ENCODE measurements around the gene SLC33A1.
"Not testable (repeated sequence)": the region's sequence is repeated elsewhere in the genome, so short reads cannot be mapped to it uniquely, and the experiment has no call there.

SLC33A1 gene

GRCh38 chr3:155863072-155863784, 9.0 kb upstream of the SLC33A1 start:
- DNase-seq (ENCODE audit: extremely low spot score, insufficient read length, low read depth), result no peak
- no peak for FAIRE-seq

DNA sequence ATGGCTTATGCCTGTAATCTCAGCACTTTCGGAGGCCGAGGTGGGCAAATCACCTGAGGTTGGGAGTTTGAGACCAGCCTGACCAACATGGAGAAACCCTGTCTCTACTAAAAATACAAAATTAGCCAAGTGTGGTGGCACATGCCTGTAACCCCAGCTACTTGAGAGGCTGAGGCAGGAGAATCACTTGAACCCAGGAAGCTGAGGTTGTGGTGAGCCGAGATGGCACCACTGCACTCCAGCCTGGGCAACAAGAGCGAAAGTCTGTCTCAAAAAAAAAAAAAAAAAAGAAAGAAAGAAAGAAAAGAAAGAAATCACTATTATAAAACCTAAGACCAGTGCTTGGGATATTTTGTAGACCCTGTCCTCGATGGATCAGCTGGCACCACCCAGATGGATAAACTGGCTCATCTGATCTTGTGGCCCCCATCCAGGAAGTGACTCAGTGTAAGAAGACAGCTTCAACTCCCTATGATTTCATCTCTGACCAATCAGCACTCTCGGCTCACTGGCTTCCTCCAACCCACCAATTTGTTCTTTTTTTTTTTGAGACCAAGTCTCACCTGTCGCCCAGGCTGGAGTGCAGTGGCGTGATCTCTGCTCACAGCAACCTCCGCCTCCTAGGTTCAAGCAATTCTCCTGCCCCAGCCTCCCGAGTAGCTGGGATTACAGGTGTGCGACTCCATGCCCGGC, 8.2 kb upstream of the SLC33A1 start:
- DNase-seq (ENCODE audit: extremely low spot score, insufficient read length, low read depth); FAIRE-seq: not testable (repeated sequence)

GRCh38 chr3:155861476-155862183, 7.4 kb upstream of the SLC33A1 start:
- no peak for DNase-seq (ENCODE audit: extremely low spot score, insufficient read length, low read depth)

GRCh38 chr3:155860424-155860823, 6.2 kb upstream of the SLC33A1 start:
- FAIRE-seq, result not testable (repeated sequence)

More at GRCh38 chr3:155861476-155862183, 7.4 kb upstream of the SLC33A1 start:
- no peak for FAIRE-seq

DNA sequence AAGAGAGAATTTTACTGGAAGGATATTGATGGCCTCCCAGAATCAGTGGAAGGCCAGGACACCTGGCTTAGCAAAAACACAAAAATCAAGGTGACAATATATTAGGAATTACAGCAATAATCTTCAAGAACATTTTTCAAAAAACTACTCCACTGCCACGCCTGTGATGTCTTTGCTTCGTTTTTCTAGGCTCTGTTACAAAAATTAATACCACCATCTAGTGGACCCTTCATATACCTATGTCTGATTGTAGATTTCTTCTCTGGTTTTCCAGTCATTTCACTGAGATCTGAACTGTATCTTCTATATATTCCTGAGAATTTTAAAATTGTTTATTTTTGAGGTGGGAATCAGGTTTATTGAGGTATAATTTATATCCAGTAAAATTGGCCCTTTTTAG, 5.6 kb upstream of the SLC33A1 start:
- no peak for FAIRE-seq

More at GRCh38 chr3:155860424-155860823, 6.2 kb upstream of the SLC33A1 start:
- not testable (repeated sequence) for DNase-seq (ENCODE audit: extremely low spot score, insufficient read length, low read depth)

DNA sequence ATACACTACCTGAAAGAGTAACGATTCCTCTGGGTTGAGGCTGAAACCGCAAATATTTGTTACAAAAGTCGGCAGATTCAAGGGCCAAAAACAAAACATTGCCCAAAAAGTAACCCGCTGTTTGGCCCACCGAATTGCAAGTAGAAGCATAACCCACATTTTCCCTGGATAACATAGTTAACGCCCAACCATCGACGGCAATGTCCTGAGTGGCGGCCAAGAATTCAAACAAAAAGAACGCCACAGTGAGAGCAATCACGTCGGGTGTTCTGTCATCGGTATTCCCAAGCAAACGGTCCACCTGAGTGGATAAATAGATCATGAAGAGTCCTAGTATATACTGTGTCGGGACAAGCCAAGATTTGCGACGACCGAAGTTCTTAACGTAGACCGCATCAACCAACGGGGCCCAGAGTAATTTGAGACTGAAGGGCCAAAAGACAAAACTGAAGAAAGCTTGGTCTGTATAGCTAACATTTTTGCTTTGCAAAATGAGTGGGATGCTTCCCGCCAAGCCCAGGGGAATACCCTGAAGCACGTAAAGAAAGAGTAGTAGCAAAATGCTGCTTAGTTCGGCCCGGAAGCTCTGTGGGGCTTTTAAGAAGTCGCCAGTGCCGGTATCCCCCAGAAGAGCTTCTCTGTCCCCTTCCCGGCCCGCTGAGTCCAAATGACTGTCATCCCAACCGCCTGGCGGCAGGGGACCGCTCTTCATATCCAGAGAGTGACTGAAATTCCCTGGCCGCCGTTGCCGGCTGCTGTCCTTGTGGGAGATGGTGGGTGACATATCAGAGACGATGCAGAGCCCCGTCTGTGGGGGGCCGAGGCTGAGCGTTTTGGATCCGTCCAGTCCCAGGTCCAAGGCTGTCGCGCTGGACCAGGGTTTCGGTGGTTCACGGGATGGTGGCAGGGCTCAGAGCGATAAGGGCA, 750 bp downstream of the SLC33A1 start:
- DNase-seq (ENCODE audit: extremely low spot score, insufficient read length, low read depth) (no peak), FAIRE-seq (no peak)

More for the DNA sequence above, 5.6 kb upstream of the SLC33A1 start:
- no peak for DNase-seq (ENCODE audit: extremely low spot score, insufficient read length, low read depth)

DNA sequence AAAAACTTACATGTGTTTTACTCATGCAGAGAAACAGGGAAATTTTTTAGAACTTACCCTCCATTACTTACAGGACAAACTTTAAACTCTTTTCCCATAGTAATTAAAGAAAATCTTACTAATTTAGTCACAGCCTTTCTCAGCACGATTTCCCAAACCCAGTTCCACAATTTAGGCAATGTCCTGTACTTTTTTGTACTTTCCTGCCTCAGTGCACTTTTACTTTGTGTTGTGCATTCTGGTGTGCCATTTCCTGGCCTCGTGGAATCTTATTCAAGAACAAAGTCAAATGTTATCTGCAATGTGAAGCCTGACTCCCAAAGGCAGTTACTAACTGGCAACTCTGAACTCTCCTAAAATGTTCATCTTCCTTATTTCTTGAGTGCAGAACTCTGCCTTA, 1.9 kb downstream of the SLC33A1 start:
- DNase-seq (ENCODE audit: extremely low spot score, insufficient read length, low read depth) (no peak), FAIRE-seq (no peak)

GRCh38 chr3:155849404-155849803, 4.8 kb downstream of the SLC33A1 start:
- FAIRE-seq; DNase-seq (ENCODE audit: extremely low spot score, insufficient read length, low read depth): not testable (repeated sequence)

DNA sequence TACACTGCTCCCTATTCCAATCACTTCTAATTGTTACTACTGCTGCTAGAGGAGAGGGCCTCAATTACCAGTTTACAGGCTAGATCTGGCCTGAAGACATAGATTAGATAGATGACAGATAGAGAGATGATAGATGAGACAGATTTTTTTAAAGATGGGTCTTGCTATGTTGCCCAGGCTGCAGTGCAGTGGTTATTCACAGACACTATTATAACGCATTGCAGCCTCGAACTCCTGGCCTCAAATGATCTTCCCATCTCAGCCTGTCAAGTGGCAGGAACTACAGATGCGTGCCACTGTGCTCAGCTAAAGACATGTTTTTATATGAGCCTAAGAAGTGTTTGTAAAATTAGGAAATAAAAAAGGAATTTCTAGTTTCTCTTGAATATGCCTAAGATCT, 6.2 kb downstream of the SLC33A1 start:
- no peak for FAIRE-seq

GRCh38 chr3:155846119-155846518, 8.1 kb downstream of the SLC33A1 start:
- no peak for FAIRE-seq

More for the DNA sequence above, 6.2 kb downstream of the SLC33A1 start:
- DNase-seq (ENCODE audit: extremely low spot score, insufficient read length, low read depth), result no peak

DNA sequence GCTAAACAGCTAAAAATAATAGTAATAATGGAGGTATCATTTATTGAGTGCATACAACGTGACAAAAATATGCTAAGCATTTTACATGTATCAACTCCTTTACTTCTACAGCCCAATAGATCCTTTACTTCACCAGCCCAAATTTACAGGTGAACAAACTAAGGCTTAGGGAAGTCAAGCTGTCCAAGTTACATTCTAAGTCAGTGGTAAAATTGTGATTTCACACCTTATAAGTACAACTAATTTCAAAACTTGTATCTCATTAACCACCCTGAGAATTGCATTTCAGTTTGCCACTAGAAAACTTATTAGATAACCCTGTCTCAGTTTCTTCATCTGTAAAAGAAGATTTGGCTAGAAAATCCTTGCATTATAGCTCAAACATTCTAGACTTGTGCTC, 10.7 kb downstream of the SLC33A1 start:
- DNase-seq (ENCODE audit: extremely low spot score, insufficient read length, low read depth) (no peak), FAIRE-seq (no peak)

More at GRCh38 chr3:155846119-155846518, 8.1 kb downstream of the SLC33A1 start:
- DNase-seq (ENCODE audit: extremely low spot score, insufficient read length, low read depth), result no peak

DNA sequence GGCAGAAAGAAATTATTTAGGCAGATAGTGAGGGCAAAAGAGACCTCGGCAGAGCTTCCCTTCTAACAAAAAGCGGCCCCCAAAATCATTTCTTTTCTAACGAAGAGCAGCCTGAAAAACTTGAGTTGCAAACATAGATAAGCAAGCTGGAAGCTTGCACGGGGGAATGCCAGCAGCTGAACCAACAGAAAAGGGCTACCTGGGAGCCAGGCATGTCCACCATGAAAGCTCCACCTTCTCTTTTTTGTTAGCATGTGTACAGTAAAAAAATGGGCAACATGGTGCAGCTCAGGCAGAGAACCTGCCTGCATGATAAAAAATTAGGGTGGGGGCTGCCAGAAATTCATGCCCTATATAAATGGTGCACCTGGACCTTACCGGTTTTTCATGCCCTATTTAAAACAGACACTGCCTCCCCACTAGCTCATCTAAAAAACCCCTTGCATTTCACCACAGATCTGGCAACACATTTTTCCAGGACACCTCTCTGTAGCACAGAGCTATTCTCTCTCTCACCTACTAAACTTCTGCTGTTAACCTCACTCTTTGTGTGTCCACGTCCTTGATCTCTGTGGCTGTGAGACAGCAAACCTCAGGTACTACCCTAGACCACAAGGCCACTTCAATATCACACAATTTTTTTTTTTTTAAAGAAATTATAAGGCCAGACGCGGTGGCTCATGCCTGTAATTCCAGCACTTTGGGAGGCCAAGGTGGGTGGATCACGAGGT, 18.7 kb downstream of the SLC33A1 start:
- no peak for FAIRE-seq
- no peak for DNase-seq (ENCODE audit: extremely low spot score, insufficient read length, low read depth)

GRCh38 chr3:155828490-155829098, 25.6 kb downstream of the SLC33A1 start:
- FAIRE-seq; DNase-seq (ENCODE audit: extremely low spot score, insufficient read length, low read depth): not testable (repeated sequence)

- DNase-seq (ENCODE audit: extremely low spot score, insufficient read length, low read depth) (no peak), FAIRE-seq (no peak)
Observed at GRCh38 chr3:155815030-155815545, 39.1 kb downstream of the SLC33A1 start.

DNA sequence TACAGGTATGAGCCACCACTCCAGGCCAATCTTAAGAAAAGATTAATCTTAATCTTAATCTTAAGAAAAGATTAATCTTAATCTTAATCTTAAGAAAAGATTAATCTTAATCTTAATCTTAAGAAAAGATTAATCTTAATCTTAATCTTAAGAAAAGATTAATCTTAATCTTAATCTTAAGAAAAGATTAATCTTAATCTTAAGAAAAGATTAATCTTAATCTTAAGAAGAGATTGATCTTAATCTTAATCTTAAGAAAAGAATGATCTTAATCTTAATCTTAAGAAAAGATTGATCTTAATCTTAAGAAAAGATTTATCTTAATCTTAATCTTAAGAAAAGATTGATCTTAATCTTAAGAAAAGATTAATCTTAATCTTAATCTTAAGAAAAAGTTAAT, 41.0 kb downstream of the SLC33A1 start:
- not testable (repeated sequence) for FAIRE-seq; DNase-seq (ENCODE audit: extremely low spot score, insufficient read length, low read depth)

GRCh38 chr3:155809181-155809580, 45.0 kb downstream of the SLC33A1 start:
- FAIRE-seq (no peak), DNase-seq (ENCODE audit: extremely low spot score, insufficient read length, low read depth) (no peak)

GRCh38 chr3:155807823-155808222, 46.4 kb downstream of the SLC33A1 start:
- DNase-seq (ENCODE audit: extremely low spot score, insufficient read length, low read depth) (no peak), FAIRE-seq (no peak)

All from GM18507 (cell line).